ENCODE data around the gene MOB3A.

DNA sequence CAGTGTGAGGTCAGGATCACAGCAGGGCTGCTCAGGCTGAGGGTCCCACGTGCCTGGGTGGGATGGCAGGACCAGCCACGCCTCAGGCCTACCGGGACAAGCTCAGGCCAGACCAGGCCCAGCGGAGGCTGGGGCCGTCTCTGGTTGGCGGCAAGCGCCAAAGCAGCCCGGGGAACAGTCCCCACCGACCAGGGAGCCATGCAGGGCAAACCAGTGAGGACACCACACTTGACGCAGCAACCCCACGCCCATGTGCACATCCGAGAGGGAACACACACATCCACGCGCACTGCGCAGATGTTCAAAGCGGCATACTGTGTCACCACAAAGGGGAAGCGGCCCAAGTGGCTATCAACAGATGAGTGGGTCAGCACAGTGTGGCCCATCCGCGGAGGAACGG lies 15.8 kb upstream of the MOB3A start:
- TF ChIP-seq EZH2 (IDR thresholded peaks at IDR 0.05; ENCODE audit: low read depth, unreplicated experiment) (no peak), CREB1 (CRISPR knock-in tag; IDR thresholded peaks at IDR 0.05; ENCODE audit: low read depth) (no peak), STAT1 (IDR thresholded peaks at IDR 0.05; ENCODE audit: unreplicated experiment) (no peak), POLR2AphosphoS5 (IDR thresholded peaks at IDR 0.05; ENCODE audit: low read depth) (no peak), EZH2phosphoT487 (IDR thresholded peaks at IDR 0.05; ENCODE audit: unreplicated experiment) (no peak), JUNB (IDR thresholded peaks at IDR 0.05; ENCODE audit: unreplicated experiment) (no peak), ZNF331 (CRISPR knock-in tag; IDR thresholded peaks at IDR 0.05; ENCODE audit: low read depth) (no peak)
- TF ChIP-seq, protein P1, sequence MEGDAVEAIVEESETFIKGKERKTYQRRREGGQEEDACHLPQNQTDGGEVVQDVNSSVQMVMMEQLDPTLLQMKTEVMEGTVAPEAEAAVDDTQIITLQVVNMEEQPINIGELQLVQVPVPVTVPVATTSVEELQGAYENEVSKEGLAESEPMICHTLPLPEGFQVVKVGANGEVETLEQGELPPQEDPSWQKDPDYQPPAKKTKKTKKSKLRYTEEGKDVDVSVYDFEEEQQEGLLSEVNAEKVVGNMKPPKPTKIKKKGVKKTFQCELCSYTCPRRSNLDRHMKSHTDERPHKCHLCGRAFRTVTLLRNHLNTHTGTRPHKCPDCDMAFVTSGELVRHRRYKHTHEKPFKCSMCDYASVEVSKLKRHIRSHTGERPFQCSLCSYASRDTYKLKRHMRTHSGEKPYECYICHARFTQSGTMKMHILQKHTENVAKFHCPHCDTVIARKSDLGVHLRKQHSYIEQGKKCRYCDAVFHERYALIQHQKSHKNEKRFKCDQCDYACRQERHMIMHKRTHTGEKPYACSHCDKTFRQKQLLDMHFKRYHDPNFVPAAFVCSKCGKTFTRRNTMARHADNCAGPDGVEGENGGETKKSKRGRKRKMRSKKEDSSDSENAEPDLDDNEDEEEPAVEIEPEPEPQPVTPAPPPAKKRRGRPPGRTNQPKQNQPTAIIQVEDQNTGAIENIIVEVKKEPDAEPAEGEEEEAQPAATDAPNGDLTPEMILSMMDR (conservative IDR thresholded peaks at IDR 0.05; ENCODE audit: low read depth in 2 of 2), result no peak
- TF ChIP-seq, protein P2, sequence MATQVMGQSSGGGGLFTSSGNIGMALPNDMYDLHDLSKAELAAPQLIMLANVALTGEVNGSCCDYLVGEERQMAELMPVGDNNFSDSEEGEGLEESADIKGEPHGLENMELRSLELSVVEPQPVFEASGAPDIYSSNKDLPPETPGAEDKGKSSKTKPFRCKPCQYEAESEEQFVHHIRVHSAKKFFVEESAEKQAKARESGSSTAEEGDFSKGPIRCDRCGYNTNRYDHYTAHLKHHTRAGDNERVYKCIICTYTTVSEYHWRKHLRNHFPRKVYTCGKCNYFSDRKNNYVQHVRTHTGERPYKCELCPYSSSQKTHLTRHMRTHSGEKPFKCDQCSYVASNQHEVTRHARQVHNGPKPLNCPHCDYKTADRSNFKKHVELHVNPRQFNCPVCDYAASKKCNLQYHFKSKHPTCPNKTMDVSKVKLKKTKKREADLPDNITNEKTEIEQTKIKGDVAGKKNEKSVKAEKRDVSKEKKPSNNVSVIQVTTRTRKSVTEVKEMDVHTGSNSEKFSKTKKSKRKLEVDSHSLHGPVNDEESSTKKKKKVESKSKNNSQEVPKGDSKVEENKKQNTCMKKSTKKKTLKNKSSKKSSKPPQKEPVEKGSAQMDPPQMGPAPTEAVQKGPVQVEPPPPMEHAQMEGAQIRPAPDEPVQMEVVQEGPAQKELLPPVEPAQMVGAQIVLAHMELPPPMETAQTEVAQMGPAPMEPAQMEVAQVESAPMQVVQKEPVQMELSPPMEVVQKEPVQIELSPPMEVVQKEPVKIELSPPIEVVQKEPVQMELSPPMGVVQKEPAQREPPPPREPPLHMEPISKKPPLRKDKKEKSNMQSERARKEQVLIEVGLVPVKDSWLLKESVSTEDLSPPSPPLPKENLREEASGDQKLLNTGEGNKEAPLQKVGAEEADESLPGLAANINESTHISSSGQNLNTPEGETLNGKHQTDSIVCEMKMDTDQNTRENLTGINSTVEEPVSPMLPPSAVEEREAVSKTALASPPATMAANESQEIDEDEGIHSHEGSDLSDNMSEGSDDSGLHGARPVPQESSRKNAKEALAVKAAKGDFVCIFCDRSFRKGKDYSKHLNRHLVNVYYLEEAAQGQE (IDR thresholded peaks at IDR 0.05; ENCODE audit: unreplicated experiment), result no peak
- TF ChIP-seq, protein P3, sequence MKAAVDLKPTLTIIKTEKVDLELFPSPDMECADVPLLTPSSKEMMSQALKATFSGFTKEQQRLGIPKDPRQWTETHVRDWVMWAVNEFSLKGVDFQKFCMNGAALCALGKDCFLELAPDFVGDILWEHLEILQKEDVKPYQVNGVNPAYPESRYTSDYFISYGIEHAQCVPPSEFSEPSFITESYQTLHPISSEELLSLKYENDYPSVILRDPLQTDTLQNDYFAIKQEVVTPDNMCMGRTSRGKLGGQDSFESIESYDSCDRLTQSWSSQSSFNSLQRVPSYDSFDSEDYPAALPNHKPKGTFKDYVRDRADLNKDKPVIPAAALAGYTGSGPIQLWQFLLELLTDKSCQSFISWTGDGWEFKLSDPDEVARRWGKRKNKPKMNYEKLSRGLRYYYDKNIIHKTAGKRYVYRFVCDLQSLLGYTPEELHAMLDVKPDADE (IDR thresholded peaks at IDR 0.05), result no peak
- TF ChIP-seq, protein P4, sequence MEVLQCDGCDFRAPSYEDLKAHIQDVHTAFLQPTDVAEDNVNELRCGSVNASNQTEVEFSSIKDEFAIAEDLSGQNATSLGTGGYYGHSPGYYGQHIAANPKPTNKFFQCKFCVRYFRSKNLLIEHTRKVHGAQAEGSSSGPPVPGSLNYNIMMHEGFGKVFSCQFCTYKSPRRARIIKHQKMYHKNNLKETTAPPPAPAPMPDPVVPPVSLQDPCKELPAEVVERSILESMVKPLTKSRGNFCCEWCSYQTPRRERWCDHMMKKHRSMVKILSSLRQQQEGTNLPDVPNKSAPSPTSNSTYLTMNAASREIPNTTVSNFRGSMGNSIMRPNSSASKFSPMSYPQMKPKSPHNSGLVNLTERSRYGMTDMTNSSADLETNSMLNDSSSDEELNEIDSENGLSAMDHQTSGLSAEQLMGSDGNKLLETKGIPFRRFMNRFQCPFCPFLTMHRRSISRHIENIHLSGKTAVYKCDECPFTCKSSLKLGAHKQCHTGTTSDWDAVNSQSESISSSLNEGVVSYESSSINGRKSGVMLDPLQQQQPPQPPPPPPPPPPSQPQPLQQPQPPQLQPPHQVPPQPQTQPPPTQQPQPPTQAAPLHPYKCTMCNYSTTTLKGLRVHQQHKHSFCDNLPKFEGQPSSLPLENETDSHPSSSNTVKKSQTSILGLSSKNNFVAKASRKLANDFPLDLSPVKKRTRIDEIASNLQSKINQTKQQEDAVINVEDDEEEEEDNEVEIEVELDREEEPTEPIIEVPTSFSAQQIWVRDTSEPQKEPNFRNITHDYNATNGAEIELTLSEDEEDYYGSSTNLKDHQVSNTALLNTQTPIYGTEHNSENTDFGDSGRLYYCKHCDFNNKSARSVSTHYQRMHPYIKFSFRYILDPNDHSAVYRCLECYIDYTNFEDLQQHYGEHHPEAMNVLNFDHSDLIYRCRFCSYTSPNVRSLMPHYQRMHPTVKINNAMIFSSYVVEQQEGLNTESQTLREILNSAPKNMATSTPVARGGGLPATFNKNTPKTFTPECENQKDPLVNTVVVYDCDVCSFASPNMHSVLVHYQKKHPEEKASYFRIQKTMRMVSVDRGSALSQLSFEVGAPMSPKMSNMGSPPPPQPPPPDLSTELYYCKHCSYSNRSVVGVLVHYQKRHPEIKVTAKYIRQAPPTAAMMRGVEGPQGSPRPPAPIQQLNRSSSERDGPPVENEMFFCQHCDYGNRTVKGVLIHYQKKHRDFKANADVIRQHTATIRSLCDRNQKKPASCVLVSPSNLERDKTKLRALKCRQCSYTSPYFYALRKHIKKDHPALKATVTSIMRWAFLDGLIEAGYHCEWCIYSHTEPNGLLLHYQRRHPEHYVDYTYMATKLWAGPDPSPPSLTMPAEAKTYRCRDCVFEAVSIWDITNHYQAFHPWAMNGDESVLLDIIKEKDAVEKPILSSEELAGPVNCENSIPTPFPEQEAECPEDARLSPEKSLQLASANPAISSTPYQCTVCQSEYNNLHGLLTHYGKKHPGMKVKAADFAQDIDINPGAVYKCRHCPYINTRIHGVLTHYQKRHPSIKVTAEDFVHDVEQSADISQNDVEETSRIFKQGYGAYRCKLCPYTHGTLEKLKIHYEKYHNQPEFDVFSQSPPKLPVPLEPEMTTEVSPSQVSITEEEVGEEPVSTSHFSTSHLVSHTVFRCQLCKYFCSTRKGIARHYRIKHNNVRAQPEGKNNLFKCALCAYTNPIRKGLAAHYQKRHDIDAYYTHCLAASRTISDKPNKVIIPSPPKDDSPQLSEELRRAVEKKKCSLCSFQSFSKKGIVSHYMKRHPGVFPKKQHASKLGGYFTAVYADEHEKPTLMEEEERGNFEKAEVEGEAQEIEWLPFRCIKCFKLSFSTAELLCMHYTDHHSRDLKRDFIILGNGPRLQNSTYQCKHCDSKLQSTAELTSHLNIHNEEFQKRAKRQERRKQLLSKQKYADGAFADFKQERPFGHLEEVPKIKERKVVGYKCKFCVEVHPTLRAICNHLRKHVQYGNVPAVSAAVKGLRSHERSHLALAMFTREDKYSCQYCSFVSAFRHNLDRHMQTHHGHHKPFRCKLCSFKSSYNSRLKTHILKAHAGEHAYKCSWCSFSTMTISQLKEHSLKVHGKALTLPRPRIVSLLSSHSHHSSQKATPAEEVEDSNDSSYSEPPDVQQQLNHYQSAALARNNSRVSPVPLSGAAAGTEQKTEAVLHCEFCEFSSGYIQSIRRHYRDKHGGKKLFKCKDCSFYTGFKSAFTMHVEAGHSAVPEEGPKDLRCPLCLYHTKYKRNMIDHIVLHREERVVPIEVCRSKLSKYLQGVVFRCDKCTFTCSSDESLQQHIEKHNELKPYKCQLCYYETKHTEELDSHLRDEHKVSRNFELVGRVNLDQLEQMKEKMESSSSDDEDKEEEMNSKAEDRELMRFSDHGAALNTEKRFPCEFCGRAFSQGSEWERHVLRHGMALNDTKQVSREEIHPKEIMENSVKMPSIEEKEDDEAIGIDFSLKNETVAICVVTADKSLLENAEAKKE (CRISPR knock-in tag; IDR thresholded peaks at IDR 0.05), result no peak
